ENCODE measurements around the gene SETX.
"Not testable (repeated sequence)": the region's sequence is repeated elsewhere in the genome, so short reads cannot be mapped to it uniquely, and the experiment has no call there.

The SETX gene

DNA sequence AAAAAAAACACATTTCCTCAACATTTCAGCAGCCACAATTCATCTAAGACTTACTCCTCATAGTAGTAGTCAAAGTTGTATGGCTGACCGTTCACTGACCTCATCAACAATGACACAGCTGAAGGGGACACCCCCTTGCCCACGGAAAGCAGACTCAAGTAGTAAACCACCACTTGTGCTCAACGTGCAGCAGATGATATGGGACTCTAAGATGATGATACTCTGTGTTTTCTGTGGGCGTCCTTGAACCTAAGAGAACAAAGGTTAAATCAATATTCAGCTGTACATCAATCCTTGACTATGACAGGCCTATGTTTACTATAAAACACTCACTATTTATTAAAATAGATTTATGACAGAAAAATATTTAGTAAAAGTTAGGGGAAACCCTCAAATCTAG is 71.6 kb downstream of the SETX start:
- Mint-ChIP-seq H3K4me3 (no peak overlapping the region), H3K27ac (no peak overlapping the region), H3K9me3 (no peaks in the 10 kb centered on the region), H3K36me3 (ENCODE audit: low read depth) (peaks cover 73% of the 10 kb centered on the region), H3K27me3 (no peaks in the 10 kb centered on the region), H3K4me1 (ENCODE audit: low read depth) (peaks cover 20% of the 10 kb centered on the region)

DNA sequence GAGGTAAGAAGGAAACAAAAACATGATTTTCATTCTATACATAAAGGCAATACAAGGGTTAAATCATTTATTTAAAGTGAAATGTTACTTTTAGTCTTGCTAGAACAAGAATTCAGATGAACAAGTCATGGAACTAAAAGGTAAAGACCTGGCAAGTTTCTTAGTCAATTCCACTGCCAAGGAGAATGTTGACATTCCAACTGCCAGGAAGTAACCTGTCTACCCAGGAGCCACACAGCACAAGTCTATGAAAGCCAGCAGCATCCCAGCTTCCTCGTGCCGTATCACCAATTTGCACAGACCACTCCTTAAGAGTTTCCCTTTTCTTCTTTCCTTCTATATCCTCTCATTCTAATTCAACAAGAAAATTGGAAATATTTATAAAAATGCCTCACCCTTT is 79.9 kb downstream of the SETX start:
- Mint-ChIP-seq H3K36me3 (ENCODE audit: low read depth) (peaks cover 84% of the 10 kb centered on the region), H3K4me1 (ENCODE audit: low read depth) (no peaks in the 10 kb centered on the region), H3K27ac (no peak overlapping the region), H3K4me3 (no peak overlapping the region), H3K9me3 (peaks cover 3% of the 10 kb centered on the region), H3K27me3 (no peaks in the 10 kb centered on the region)

DNA sequence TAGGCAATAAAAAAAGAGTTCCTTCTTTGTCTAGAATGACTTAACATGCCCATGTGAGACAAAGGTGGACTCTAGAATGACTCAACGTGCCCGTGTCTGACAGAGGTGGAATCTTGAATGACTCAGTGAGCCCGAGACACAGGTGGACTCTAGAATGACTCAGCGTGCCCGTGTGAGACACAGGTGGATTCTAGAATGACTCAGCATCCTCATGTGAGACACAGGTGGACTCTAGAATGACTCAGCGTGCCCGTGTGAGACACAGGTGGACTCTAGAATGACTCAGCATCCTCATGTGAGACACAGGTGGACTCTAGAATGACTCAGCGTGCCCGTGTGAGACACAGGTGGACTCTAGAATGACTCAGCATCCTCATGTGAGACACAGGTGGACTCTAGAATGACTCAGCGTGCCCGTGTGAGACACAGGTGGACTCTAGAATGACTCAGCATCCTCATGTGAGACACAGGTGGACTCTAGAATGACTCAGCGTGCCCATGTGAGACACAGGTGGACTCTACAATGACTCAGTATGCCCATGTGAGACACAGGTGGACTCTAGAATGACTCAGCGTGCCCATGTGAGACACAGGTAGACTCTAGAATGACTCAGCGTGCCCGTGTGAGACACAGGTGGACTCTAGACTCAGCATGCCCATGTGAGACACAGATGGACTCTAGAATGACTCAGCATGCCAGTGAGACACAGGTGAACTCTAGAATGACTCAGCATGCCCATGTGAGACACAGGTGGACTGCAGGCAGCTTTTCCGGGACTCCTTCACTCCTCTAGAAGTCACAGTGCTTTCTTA is 84.9 kb downstream of the SETX start:
- H3K9me3 Mint-ChIP-seq; H3K4me3 Mint-ChIP-seq; H3K4me1 Mint-ChIP-seq (ENCODE audit: low read depth); H3K27me3 Mint-ChIP-seq: not testable (repeated sequence)
- peaks cover 71% of the 10 kb centered on the region for H3K36me3 Mint-ChIP-seq (ENCODE audit: low read depth)
- peak overlapping the region; percentile 61 for H3K27ac Mint-ChIP-seq

DNA sequence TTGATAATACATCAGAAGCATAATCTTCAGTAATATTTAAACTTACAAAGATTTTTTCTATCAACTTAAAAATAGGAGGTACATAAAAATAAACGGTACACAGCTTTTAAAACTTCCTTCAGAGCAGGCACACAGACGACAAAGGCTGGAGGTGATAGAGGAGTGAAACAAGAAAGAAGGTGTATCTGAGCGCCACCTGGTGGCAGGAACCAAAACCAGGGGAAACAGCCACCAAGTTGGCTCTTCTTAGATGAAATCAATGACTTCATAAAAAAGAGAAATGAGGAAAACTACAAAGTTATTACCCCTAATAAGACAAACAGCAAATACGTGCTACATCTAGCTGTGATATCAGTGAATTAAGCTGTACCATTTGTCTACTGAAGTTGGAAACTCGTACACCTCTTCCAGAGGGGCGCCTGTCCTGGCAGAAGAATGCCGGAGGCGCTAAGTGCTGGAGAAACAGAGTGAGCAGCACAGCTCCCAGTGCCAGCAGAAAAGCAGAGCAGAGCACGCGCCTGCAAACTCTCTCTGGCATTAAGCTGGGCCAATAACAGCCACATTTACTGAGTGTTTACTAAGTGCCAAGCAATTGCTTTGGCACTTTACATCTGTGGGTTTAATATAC is 85.9 kb downstream of the SETX start:
- Mint-ChIP-seq H3K4me3 (no peak overlapping the region), H3K36me3 (ENCODE audit: low read depth) (peaks cover 72% of the 10 kb centered on the region), H3K27ac (no peak overlapping the region), H3K9me3 (peaks cover 3% of the 10 kb centered on the region), H3K27me3 (no peaks in the 10 kb centered on the region), H3K4me1 (ENCODE audit: low read depth) (peaks cover 4% of the 10 kb centered on the region)

DNA sequence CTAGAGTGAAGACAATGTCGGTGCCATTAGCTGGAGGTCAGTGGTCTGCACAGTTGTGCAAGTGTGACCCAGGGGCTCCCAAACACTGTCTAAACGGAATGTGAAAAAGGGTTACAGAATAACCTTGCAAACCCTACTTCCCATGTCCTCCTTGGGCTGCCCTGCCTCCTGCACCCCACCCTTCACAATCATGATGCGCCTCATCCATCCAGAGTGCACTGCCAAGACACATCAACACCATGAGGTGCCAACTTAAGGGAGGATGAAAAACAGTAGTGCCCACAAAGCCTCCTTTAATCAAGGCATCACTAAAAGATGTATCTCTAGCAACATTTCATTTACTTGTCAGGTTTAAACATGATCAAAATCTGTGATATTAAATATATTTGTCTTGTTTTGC is 87.1 kb downstream of the SETX start:
- Mint-ChIP-seq H3K4me3 (no peak overlapping the region), H3K4me1 (ENCODE audit: low read depth) (peaks cover 4% of the 10 kb centered on the region), H3K27ac (no peak overlapping the region), H3K27me3 (no peaks in the 10 kb centered on the region), H3K9me3 (peaks cover 3% of the 10 kb centered on the region), H3K36me3 (ENCODE audit: low read depth) (peaks cover 68% of the 10 kb centered on the region)

DNA sequence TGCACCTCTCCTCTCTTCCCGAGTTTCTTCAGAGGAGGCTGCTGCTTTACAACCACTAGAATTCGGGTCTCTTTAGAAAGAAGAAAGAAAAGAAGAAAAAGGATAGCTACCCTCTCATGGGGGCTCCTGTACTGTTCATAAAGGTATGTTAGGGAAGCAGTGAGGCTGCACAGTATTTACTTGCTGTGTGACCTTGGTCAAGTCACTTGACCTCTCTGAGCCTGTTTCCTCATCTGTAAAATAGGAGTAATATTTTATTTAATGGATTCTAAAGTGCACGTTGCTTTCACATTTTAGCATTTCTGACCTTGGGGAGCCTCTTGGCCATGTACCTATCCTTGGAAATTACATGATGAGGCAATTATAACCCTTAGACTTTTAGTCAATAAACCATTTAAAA is 88.8 kb downstream of the SETX start:
- H3K36me3 Mint-ChIP-seq (ENCODE audit: low read depth): peaks cover 64% of the 10 kb centered on the region
- H3K27ac Mint-ChIP-seq: no peak overlapping the region
- peaks cover 4% of the 10 kb centered on the region for H3K4me1 Mint-ChIP-seq (ENCODE audit: low read depth)
- H3K4me3 Mint-ChIP-seq: no peak overlapping the region
- H3K9me3 Mint-ChIP-seq: peaks cover 3% of the 10 kb centered on the region
- H3K27me3 Mint-ChIP-seq: no peaks in the 10 kb centered on the region

DNA sequence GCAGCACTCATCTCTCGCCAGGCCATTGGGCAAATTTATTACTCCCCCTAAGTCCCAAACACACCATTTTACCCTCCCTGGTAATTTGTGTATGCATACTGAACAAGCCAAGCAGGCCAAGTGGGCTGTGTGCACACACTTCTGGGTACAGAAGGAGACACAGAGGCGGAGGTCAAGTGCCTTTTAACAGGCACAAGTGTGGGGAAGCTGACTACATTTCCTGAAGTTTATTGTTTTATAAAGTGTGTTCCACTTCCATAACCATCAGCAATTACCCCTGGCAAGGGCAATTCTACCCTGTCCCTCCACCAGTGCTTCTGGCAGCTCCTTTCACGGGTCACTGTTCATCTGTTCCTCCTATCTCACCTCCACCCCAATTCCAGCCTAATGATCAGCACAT is 93.9 kb downstream of the SETX start:
- no peaks in the 10 kb centered on the region for H3K9me3 Mint-ChIP-seq
- no peaks in the 10 kb centered on the region for H3K27me3 Mint-ChIP-seq
- H3K27ac Mint-ChIP-seq: no peak overlapping the region
- no peak overlapping the region for H3K4me3 Mint-ChIP-seq
- peaks cover 12% of the 10 kb centered on the region for H3K4me1 Mint-ChIP-seq (ENCODE audit: low read depth)
- peaks cover 27% of the 10 kb centered on the region for H3K36me3 Mint-ChIP-seq (ENCODE audit: low read depth)

DNA sequence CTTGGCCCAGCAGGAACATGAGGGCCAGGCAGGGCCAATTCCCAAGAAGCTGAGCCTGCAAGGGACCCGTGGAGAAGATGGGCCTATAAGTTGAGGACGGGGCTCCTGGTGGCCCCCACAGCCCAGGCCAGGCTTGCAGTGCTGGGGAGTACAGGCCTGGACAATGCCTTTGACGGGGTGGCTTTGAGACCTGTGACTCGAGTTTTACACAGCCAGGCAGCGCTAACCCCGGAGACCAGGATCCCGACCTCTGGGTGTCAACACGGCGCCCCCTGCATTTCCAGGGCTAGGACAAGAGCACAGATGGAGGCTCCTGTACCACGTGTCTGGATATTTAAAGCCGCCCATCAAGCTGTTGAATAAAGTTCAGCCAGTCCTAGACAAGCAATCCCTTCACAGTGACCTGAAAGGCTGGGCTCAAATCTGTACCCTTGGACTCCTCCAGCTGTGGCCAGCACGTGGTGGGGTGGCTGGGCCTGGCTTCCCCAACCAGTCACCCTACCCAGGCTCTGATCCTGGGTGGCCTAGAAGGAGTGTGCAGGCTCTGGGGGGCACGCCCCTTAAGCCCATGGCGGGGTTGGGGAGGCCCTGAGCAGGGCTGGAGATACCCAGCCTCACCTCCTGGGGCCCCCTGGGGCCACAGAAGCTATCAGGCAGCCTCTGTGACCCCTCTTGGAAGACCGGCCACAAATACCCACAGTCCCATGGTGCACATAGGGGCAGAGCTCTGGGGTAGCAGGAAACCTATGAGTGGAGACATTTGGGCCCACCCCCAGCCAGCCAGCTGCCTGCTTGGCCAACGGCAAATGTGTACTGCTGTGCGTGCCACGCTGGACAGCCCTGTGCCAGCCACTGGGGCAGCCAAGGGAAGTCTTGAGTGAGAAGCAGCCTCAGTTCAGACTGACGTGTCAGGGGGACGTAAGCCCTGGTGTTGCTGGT is 104.2 kb downstream of the SETX start:
- H3K9me3 Mint-ChIP-seq: no peaks in the 10 kb centered on the region
- H3K4me3 Mint-ChIP-seq: no peak overlapping the region
- no peak overlapping the region for H3K27ac Mint-ChIP-seq
- peaks cover 8% of the 10 kb centered on the region for H3K27me3 Mint-ChIP-seq
- peaks cover 5% of the 10 kb centered on the region for H3K4me1 Mint-ChIP-seq (ENCODE audit: low read depth)
- no peaks in the 10 kb centered on the region for H3K36me3 Mint-ChIP-seq (ENCODE audit: low read depth)

DNA sequence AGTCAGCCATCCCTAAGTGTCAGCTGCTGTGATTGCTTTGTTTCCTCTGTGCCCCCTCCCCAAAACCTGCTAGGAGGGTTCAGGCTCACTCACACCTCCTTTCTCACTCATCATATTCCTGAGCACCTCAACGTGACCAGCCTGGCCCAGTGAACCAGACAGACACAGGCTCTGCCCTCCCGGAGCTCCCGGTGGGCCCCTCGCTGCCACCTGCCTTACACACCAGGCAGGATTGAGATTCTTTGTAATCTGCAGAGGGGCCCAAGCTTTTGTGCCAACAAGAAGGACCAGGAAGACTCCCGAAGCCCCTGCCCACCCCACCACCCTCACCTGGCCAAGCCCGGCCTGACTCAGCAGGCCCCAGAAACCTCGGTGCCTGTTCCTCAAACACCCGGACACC is 105.1 kb downstream of the SETX start:
- Mint-ChIP-seq H3K36me3 (ENCODE audit: low read depth) (no peaks in the 10 kb centered on the region), H3K27me3 (peaks cover 8% of the 10 kb centered on the region), H3K27ac (no peak overlapping the region), H3K4me3 (no peak overlapping the region), H3K4me1 (ENCODE audit: low read depth) (peaks cover 5% of the 10 kb centered on the region), H3K9me3 (no peaks in the 10 kb centered on the region)

DNA sequence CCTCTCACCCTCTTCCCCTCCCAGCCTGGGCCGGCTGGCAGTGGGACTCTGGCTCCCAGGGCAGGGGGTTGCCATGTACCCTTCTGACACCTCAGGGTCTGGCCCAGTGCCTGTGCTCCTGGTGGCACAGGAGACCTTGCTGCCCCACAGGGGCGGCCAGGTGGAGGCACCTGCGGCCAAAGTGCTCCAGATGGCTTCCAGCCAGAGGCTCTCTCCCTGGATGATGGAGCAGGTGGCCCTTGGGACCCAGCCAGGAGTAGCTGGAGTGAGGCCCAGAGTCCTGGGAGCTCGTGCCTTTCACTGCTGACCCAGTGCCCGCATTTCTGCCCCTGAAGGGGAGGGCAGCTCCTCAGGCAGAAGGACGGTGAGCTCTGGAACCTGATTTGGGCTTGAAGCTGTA is 105.7 kb downstream of the SETX start:
- H3K27me3 Mint-ChIP-seq: peaks cover 8% of the 10 kb centered on the region

DNA sequence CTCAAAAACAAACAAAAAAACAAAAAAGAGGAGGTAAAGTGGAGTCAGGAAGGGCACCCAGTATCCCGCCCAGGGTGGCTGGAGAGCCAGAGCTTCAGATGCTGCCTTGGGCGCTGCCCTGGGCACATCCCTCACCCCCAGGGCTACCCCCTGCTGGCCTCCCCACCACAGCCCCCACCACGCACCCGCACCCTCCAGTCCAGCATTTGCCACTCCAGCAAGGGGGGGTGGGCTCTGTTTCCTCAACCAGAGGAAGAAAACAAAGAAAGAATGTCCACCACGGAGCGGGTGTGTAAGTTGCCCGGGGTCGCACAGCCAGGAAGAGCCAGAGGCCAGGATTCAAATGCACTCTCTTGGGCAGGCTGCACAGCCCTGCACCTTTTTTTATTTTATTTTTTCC is 106.8 kb downstream of the SETX start:
- Mint-ChIP-seq H3K4me1 (ENCODE audit: low read depth) (peaks cover 7% of the 10 kb centered on the region), H3K27me3 (peaks cover 8% of the 10 kb centered on the region), H3K27ac (no peak overlapping the region), H3K36me3 (ENCODE audit: low read depth) (no peaks in the 10 kb centered on the region), H3K9me3 (no peaks in the 10 kb centered on the region), H3K4me3 (no peak overlapping the region)

More for the DNA sequence above, 105.7 kb downstream of the SETX start:
- no peak overlapping the region for H3K27ac Mint-ChIP-seq
- H3K36me3 Mint-ChIP-seq (ENCODE audit: low read depth): no peaks in the 10 kb centered on the region
- H3K4me3 Mint-ChIP-seq: no peak overlapping the region
- no peaks in the 10 kb centered on the region for H3K9me3 Mint-ChIP-seq
- peaks cover 5% of the 10 kb centered on the region for H3K4me1 Mint-ChIP-seq (ENCODE audit: low read depth)

DNA sequence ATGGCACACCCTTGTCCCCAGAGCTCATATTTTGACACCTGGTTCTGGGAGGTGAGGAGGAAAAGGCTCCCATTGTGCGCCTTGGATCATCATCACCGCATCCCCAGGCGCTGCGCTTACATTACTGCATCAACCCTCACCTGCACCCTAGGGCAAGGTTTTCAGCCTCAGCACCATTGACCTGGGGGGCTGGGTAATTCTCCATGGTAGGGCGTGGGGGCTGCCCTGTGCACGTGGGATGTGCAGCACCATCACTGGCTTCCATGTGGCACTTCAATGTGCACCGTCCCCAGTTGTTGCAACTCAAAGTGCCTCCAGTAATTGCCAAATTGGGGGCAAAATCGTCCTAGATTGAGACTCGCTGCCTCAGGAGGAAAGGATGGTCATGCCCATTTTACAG is 109.3 kb downstream of the SETX start:
- Mint-ChIP-seq H3K9me3 (no peaks in the 10 kb centered on the region), H3K27me3 (peaks cover 8% of the 10 kb centered on the region), H3K36me3 (ENCODE audit: low read depth) (no peaks in the 10 kb centered on the region), H3K4me1 (ENCODE audit: low read depth) (peaks cover 14% of the 10 kb centered on the region), H3K4me3 (no peak overlapping the region), H3K27ac (no peak overlapping the region)

DNA sequence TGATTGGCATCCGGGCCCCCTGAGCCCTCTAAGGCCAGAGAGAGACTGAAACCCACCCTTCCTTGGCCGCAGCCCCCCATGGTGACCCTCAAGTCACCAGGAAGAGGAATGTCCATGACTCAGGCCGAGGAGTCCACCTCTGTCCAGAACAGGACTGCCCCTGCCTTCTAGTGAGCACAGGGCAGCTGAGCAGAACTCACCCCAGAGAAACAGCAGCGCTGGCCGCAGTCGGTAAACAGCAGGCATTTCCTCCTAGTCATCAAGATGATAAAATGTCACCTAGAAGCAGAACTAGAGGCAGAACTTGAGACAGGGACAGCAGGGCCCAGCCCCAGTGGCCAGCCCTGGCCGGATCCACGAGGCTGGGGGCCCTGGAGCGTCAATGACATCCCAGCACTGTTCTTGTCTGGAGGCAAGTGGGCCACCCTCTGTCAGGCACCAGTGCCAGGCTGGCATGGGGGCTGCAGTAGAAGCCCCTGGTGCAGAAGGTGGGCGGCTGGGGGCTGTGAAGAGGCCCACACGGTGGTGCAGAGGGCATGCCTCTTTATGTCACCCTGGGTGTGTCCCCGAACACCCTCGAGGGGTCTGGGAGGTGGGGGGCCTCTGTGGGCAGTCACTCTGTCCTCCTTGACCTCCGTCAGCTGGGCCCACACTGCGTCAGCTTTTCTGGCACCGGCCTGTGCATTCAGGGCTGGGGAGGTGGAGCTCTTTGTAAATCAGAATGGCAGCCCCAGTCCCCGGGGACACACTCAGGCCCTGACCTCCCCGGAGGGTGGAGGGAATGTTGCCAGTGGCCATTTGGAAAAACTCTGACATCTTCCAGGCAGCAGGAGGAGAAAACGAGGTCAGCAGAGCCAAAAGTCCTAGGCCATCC is 110.0 kb downstream of the SETX start:
- no peak overlapping the region for H3K4me3 Mint-ChIP-seq
- no peak overlapping the region for H3K27ac Mint-ChIP-seq
- no peaks in the 10 kb centered on the region for H3K36me3 Mint-ChIP-seq (ENCODE audit: low read depth)
- H3K4me1 Mint-ChIP-seq (ENCODE audit: low read depth): peaks cover 14% of the 10 kb centered on the region
- no peaks in the 10 kb centered on the region for H3K9me3 Mint-ChIP-seq
- peaks cover 8% of the 10 kb centered on the region for H3K27me3 Mint-ChIP-seq
